ENCODE measurements around the gene OR51A7.
"Not testable (repeated sequence)": the region's sequence is repeated elsewhere in the genome, so short reads cannot be mapped to it uniquely, and the experiment has no call there.

- not testable (repeated sequence) for TF ChIP-seq CTCF, POLR2A (IDR thresholded peaks at IDR 0.05)
Measured at GRCh38 chr11:4955613-4956012, 52.0 kb downstream of the OR51A7 start, which contains the start of gene OR51A2.

Measured in lower leg skin (tissue), 3 donors.